ENCODE data around the gene GLP1R. TPM values are rescaled to one million over a fixed set of nuclear protein-coding genes. Genes with fewer than 3 reads are reported as not detected.
A peak's percentile ranks its signal among the peaks of the same experiment; 100 is the strongest.
"Not testable (repeated sequence)": the region's sequence is repeated elsewhere in the genome, so short reads cannot be mapped to it uniquely, and the experiment has no call there.

Gene GLP1R
- polyA plus RNA-seq, 2 of the 4 experiments (the other 2 are of a cell fraction) = not detected

DNA sequence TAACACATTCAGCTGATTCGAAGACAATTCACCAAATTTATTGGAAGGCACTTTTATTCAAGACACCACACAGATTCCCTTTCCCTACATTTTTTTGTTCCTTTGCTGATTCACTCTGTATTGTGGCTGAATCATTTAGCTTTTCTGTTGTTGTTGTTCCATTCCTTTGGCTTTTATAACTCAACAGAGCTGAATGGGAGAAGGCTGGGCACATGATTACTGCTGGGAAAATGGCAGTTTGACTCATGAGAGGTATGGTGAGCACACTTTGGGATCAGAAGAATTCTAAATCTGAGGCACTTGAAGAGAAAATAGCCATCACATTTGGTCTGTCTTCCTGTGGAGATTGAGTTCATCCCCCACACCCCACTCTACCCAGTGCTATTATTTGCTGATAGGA is 82.1 kb downstream of the GLP1R start:
- Histone ChIP-seq H3K4me2 (no peak overlapping the region), H3K4me3 (no peak overlapping the region), H3K27ac (no peak overlapping the region), H3K9me3 (no peaks in the 10 kb centered on the region), H3K4me1 (no peaks in the 10 kb centered on the region)
- TF ChIP-seq ESRRA (IDR thresholded peaks at IDR 0.05; ENCODE audit: borderline replicate concordance, low read length) = no peak
- no peak for TF ChIP-seq NR3C1 (IDR thresholded peaks at IDR 0.05)
- TF ChIP-seq RNF2 (IDR thresholded peaks at IDR 0.05; ENCODE audit: borderline replicate concordance, low read depth) = no peak
- no peak for TF ChIP-seq TFCP2L1 (CRISPR knock-in tag; IDR thresholded peaks at IDR 0.05)
- no peak for TF ChIP-seq CHD4 (IDR thresholded peaks at IDR 0.05; ENCODE audit: borderline replicate concordance)
- TF ChIP-seq BHLHE40 (IDR thresholded peaks at IDR 0.05; ENCODE audit: low read depth, low read length) = no peak
- TF ChIP-seq NPAS2 (CRISPR knock-in tag; IDR thresholded peaks at IDR 0.05; ENCODE audit: borderline replicate concordance) = no peak
- TF ChIP-seq KDM5A (IDR thresholded peaks at IDR 0.05) = no peak
- TF ChIP-seq, protein P1, sequence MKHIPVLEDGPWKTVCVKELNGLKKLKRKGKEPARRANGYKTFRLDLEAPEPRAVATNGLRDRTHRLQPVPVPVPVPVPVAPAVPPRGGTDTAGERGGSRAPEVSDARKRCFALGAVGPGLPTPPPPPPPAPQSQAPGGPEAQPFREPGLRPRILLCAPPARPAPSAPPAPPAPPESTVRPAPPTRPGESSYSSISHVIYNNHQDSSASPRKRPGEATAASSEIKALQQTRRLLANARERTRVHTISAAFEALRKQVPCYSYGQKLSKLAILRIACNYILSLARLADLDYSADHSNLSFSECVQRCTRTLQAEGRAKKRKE (CRISPR knock-in tag; IDR thresholded peaks at IDR 0.05; ENCODE audit: low read depth) = no peak
- TF ChIP-seq, protein P2, sequence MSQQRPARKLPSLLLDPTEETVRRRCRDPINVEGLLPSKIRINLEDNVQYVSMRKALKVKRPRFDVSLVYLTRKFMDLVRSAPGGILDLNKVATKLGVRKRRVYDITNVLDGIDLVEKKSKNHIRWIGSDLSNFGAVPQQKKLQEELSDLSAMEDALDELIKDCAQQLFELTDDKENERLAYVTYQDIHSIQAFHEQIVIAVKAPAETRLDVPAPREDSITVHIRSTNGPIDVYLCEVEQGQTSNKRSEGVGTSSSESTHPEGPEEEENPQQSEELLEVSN (IDR thresholded peaks at IDR 0.05; ENCODE audit: borderline replicate concordance, low read depth) = no peak
- no peak for TF ChIP-seq HEYL (CRISPR knock-in tag; IDR thresholded peaks at IDR 0.05)
- no peak for TF ChIP-seq ZFP36 (IDR thresholded peaks at IDR 0.05; ENCODE audit: borderline replicate concordance, partially characterized antibody)
- TF ChIP-seq KDM1A (IDR thresholded peaks at IDR 0.05; ENCODE audit: low read depth) = no peak
- TF ChIP-seq HOXB5 (CRISPR knock-in tag; IDR thresholded peaks at IDR 0.05) = no peak
- DNase-seq (ENCODE audit: low read depth in 1 of 2, low spot score in 1 of 2) (no peak), ATAC-seq (no peak), FAIRE-seq (no peak)
- 40% methylated on average over 1 of the region's 1 CpG for whole genome bisulfite sequencing (ENCODE audit: missing lambda C conversion rate)
- CTCF ChIA-PET = interaction anchor here (0.8 kb wide), 1 partner anchor 9 kb away, joined by 3 read pairs; no protein-coding TSS in a partner anchor
- POLR2A ChIA-PET = no interaction called here

DNA sequence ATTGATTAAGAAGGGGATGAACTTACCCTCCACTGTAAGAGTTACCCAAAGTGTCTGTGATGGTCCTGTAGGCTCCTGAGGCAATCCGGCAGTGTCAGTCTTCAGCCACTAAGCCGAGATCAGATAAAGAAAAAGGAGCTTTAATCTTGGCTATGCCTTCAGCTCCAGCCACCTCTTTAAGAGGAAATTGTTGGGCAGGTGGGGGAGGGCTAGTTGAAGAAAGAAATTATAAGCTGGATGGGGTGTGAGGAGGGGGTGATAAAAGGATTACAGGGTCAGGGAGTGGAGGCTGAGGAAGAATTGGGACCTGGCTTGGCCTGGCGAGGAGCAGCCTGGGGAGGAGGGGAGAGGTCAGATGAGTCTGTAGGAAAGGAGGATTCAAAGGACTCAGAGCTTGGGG is 86.2 kb downstream of the GLP1R start:
- CTCF ChIA-PET; H3K4me3 ChIP-seq; H3K9me3 ChIP-seq; POLR2A ChIA-PET; DNase-seq (ENCODE audit: low read depth in 1 of 2, low spot score in 1 of 2); ATAC-seq; H3K4me1 ChIP-seq; H3K27ac ChIP-seq; H3K4me2 ChIP-seq; FAIRE-seq: not testable (repeated sequence)
- WGBS (ENCODE audit: missing lambda C conversion rate) = 35% methylated on average over 3 of the region's 3 CpGs

DNA sequence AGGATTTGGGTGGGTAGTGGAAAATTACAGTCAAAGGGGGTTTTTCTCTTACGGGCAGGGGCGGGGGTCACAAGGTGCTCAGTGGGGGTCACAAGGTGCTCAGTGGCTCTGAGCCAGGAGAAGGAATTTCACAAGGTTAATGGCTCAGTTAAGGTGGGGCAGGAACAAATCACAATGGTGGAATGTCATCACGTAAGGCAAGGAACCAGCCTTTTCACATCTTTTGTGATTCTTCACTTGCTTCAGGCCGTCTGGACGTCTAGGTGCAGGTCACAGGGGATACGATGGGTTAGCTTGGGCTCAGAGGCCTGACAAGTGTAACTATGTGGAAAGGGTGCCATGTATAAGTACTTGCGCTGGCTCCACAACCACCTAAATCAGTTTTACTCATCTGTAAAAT is 87.6 kb downstream of the GLP1R start:
- H3K4me3 ChIP-seq = not testable (repeated sequence)

DNA sequence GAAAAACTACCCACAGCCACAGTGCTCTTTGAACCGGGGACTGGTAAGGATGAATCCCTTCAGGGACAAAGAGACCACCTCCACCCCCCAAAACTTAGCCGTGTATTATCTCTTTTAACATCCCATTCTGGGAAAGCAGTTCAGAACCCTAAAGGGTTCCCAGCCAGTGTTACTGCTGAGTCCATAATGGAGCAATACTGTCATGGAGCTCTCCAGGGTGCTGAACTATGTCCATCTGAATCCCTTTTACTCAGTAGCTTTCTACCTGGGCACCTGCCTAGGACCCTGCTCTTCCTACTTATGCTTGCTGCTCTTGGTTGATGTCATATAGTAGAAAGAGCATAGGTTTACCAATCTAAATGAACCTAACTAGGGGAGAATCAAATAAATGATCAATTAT is 88.7 kb downstream of the GLP1R start:
- TF ChIP-seq EHMT2 (IDR thresholded peaks at IDR 0.05; ENCODE audit: low read depth) = peak; percentile 84
- no peak for TF ChIP-seq KDM5A (IDR thresholded peaks at IDR 0.05)
- TF ChIP-seq FOSL2 (IDR thresholded peaks at IDR 0.05) = no peak
- TF ChIP-seq FOSL2 (CRISPR knock-in tag; IDR thresholded peaks at IDR 0.05) = no peak
- TF ChIP-seq HOXB5 (CRISPR knock-in tag; IDR thresholded peaks at IDR 0.05) = no peak
- no peak for TF ChIP-seq NR3C1 (IDR thresholded peaks at IDR 0.05)
- no peak for TF ChIP-seq MAZ (IDR thresholded peaks at IDR 0.05; ENCODE audit: borderline replicate concordance, low read depth, low read length)
- no peak for TF ChIP-seq NFE2L2 (conservative IDR thresholded peaks at IDR 0.05; ENCODE audit: low read length)
- TF ChIP-seq HOXA7 (CRISPR knock-in tag; IDR thresholded peaks at IDR 0.05) = no peak
- no peak for TF ChIP-seq ESRRA (IDR thresholded peaks at IDR 0.05; ENCODE audit: borderline replicate concordance, low read length)
- no peak for TF ChIP-seq JUNB (IDR thresholded peaks at IDR 0.05)
- no peak for TF ChIP-seq TFCP2L1 (CRISPR knock-in tag; IDR thresholded peaks at IDR 0.05)
- TF ChIP-seq, protein P3, sequence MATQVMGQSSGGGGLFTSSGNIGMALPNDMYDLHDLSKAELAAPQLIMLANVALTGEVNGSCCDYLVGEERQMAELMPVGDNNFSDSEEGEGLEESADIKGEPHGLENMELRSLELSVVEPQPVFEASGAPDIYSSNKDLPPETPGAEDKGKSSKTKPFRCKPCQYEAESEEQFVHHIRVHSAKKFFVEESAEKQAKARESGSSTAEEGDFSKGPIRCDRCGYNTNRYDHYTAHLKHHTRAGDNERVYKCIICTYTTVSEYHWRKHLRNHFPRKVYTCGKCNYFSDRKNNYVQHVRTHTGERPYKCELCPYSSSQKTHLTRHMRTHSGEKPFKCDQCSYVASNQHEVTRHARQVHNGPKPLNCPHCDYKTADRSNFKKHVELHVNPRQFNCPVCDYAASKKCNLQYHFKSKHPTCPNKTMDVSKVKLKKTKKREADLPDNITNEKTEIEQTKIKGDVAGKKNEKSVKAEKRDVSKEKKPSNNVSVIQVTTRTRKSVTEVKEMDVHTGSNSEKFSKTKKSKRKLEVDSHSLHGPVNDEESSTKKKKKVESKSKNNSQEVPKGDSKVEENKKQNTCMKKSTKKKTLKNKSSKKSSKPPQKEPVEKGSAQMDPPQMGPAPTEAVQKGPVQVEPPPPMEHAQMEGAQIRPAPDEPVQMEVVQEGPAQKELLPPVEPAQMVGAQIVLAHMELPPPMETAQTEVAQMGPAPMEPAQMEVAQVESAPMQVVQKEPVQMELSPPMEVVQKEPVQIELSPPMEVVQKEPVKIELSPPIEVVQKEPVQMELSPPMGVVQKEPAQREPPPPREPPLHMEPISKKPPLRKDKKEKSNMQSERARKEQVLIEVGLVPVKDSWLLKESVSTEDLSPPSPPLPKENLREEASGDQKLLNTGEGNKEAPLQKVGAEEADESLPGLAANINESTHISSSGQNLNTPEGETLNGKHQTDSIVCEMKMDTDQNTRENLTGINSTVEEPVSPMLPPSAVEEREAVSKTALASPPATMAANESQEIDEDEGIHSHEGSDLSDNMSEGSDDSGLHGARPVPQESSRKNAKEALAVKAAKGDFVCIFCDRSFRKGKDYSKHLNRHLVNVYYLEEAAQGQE (IDR thresholded peaks at IDR 0.05) = peak; percentile 93
- POLR2A ChIA-PET = no interaction called here
- WGBS (ENCODE audit: missing lambda C conversion rate) = 0% methylated on average over 2 of the region's 2 CpGs

More for the DNA sequence above, 87.6 kb downstream of the GLP1R start:
- 32% methylated on average over 7 of the region's 7 CpGs for WGBS (ENCODE audit: missing lambda C conversion rate)
- H3K4me2 ChIP-seq; H3K9me3 ChIP-seq; POLR2A ChIA-PET; ATAC-seq; FAIRE-seq; DNase-seq (ENCODE audit: low read depth in 1 of 2, low spot score in 1 of 2); H3K4me1 ChIP-seq; H3K27ac ChIP-seq; CTCF ChIA-PET: not testable (repeated sequence)

More for the DNA sequence above, 88.7 kb downstream of the GLP1R start:
- ATAC-seq = no peak
- FAIRE-seq = no peak
- Histone ChIP-seq H3K9me3 (no peaks in the 10 kb centered on the region), H3K27ac (no peak overlapping the region), H3K4me3 (no peak overlapping the region), H3K4me1 (no peaks in the 10 kb centered on the region), H3K4me2 (no peak overlapping the region)
- CTCF ChIA-PET = interaction anchor here (0.8 kb wide), 1 partner anchor 27 kb away, joined by 3 read pairs; no protein-coding TSS in a partner anchor
- peak in 1 of 2 experiments; percentile 11 for DNase-seq (ENCODE audit: low read depth in 1 of 2, low spot score in 1 of 2)

Data from A549 (cell line).